ENCODE data around the gene INO80D.

Gene INO80D

DNA sequence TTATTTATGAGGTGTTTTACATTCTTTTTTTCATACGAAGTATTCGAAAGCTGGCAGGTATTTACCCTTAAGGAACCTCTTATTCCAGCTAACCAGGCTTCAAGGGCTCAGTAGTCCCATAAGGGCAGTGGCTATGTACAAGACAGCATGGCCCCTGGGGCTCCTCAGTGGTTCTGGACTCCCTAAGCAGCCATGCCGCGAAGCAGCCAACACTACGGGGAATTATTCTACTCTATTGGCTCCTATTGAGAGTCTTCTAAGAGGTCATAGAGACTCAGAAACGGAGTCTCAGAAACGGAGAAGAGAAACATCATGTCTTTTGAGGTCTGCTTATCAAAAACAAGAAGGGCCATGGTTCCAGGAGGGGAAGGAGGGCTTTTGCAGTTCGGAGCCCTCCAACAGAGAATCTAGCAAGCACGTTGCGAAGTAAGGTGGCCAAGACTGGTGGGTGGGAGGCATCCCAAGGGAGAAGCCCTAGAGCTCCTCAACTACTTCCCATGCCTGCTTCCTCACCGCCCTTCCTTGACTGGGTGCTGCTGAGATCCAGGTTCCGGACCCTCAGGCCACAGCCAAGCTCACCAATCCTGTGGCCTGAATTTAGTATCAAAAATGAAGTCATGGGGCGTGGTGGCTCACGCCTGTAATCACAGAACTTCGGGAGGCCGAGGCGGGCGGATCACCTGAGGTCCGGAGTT, 109.7 kb downstream of the INO80D start:
- DNase-seq (ENCODE audit: low spot score) = no peak
- TF ChIP-seq, protein P1, sequence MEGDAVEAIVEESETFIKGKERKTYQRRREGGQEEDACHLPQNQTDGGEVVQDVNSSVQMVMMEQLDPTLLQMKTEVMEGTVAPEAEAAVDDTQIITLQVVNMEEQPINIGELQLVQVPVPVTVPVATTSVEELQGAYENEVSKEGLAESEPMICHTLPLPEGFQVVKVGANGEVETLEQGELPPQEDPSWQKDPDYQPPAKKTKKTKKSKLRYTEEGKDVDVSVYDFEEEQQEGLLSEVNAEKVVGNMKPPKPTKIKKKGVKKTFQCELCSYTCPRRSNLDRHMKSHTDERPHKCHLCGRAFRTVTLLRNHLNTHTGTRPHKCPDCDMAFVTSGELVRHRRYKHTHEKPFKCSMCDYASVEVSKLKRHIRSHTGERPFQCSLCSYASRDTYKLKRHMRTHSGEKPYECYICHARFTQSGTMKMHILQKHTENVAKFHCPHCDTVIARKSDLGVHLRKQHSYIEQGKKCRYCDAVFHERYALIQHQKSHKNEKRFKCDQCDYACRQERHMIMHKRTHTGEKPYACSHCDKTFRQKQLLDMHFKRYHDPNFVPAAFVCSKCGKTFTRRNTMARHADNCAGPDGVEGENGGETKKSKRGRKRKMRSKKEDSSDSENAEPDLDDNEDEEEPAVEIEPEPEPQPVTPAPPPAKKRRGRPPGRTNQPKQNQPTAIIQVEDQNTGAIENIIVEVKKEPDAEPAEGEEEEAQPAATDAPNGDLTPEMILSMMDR (IDR thresholded peaks at IDR 0.05) = no peak
- no peak overlapping the region for H3K4me3 ChIP-seq
- no peak overlapping the region for H3K27ac ChIP-seq

DNA sequence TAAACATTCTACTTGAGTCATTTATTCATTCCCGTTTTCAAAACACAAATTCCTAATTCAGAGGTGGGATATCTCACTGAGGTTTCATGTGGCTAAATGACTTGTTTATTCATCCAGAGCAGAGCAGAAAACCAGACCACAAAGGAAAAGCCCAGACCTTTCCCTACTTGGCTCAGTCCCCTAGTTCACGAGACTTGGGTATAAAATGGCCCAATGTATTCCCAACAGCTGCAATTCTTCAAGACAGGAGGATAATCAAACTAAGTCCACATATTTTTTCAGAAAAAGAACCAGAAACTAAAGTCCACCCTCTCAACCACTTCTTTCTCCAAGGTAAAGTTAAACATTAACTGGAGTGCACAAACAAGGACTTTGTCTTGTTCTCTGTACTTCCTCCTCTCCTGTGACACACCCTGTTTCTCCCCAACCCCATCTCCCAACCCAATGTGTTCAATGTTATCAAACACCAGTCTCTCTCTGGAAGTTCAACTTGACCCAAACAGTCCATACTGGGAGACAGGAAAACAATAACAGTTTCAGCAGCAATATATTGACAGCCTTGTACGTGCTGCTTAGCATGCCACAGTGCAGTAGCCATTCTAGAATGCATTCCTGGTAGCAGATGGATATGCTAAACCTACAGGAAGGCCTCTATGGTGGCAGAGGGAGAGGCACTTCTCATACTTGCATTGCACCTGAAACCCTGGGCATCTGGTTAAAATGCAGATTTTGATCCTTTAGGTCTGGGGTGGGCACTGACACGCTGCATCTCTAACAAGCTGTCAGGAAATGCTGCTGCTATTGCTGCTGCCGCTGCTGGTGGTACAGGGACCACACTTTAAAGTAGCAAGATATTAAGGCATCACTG, 110.7 kb downstream of the INO80D start:
- TF ChIP-seq, protein P1 (IDR thresholded peaks at IDR 0.05) = no peak
- Histone ChIP-seq H3K4me3 (no peak overlapping the region), H3K27ac (no peak overlapping the region)
- DNase-seq (ENCODE audit: low spot score) = no peak

DNA sequence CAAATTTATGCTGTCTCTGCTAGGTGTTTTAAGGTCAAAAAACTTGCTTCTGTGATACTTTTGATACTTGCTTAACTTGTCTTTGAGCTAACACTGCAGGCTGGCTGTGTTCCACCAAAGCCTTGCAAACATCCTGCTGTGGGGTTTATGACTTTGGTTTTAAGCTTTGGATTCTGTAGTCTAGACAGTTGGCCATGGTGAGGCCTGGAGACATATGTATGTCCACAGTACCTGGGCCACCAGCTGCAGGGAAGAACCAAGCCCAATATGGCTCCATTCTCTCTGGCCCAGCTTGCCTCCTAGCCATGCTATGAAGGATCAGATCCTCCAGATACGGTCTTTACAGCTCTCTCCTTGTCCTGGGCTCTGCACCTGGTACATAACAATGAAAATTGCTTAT, 113.9 kb downstream of the INO80D start:
- Histone ChIP-seq H3K27ac (no peak overlapping the region), H3K4me3 (no peak overlapping the region)
- DNase-seq (ENCODE audit: low spot score) = no peak
- TF ChIP-seq, protein P1 (IDR thresholded peaks at IDR 0.05) = no peak

DNA sequence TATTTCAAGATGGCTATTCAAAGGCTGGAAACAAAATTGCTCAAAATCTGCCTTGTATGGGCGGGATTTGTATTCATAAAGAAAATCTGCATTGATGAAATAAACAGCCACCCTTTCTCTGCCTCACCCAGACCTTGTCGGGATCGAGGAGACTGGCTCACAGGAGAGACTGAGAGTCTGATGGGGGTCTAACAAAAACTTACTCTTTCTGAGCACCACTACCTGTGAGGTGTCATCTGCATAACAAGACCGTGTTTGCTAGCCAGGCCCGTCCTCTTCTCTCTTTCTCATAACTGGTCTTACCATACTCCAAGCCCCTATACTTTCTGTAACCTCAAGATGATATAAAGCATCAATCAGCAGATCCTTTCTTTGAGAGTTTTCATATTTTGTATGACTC, 115.6 kb downstream of the INO80D start:
- TF ChIP-seq, protein P1 (IDR thresholded peaks at IDR 0.05) = no peak
- H3K4me3 ChIP-seq = no peak overlapping the region

DNA sequence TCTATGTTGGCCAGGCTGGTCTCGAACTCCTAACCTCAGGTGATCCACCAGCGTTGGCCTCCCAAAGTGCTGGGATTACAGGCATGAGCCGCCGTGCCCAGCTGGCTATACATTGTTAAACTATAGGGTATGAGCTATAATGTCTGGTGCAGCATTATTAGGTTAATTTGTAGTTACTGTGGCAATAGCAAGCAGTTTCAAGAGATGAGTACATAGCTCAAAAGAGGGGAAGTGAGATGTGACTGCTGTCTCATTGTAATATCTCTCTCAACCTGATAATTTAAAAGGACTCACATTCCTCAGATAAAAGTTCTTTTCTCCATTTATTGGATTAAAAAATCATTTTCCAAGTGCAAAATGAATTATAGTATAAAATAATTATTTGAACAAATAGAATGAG, 116.4 kb downstream of the INO80D start:
- no peak overlapping the region for H3K4me3 ChIP-seq
- H3K27ac ChIP-seq = no peak overlapping the region
- DNase-seq (ENCODE audit: low spot score) = no peak
- TF ChIP-seq, protein P1 (IDR thresholded peaks at IDR 0.05) = no peak

More for the DNA sequence above, 115.6 kb downstream of the INO80D start:
- no peak overlapping the region for H3K27ac ChIP-seq
- no peak for DNase-seq (ENCODE audit: low spot score)

DNA sequence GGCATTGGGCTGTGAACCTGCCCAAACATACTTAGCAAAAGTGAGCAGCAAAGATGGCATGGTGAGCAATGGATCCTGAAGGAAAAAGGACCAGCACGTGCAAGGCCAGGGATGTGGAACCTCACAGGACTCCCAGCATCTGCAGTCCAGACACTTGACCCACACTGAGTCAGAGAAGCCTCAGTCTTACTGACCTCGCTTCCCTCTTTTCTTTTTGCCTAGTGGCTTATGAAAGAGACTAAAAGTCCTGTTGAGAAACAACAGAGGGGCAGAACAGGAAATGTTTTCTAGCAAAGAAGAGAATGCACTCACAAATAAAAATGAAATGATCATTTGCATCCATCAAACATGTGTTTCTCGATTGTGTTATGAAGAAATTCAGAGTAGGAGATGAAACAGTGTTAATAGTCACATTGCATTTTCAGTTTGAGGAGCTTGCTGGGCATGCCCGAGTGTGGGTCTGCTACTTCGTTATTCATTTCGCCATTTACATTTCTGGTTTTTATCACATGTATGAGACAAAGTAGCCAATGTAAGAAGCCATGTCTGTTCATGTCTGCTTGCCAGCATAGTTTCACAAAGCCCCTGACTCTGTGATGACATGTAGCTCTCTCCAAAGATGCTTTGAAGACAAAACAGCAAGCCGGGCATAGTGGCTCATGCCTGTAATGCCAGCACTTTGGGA, 118.4 kb downstream of the INO80D start:
- TF ChIP-seq, protein P1 (IDR thresholded peaks at IDR 0.05) = no peak
- Histone ChIP-seq H3K4me3 (no peak overlapping the region), H3K27ac (no peak overlapping the region)
- no peak for DNase-seq (ENCODE audit: low spot score)

Measured in coronary artery (tissue), 2 donors.